Frontal cortex (tissue), 4 donors: ENCODE results near the gene CLEC10A. TPM values are rescaled to one million over a fixed set of nuclear protein-coding genes. Genes with fewer than 3 reads are reported as not detected.

Experiments used
- DNase-seq, 2 donors: peaks; one replicate each; pipeline ENCODE4 v3.0.0; 2012; ENCODE audit warnings: low spot score in 2 of 2
- FAIRE-seq: peaks from 2 replicates; lab custom pipeline; 2012; peaks lifted over from hg19 to GRCh38; lab: Jason Lieb, UNC
- small RNA-seq: library from RNA; depleted of rRNA; stranded (forward); fragments of <200 nt; gene quantifications from one replicate; pipeline ENCODE3, GENCODE V24; 2014
- total RNA-seq: library from RNA; depleted of rRNA; stranded (reverse); fragments of >200 nt; gene quantifications from one replicate; pipeline ENCODE4 v1.2.3, GENCODE V29; 2014
- donor health status: control.
- donor health status: control.
- donor health status: control.

The CLEC10A gene
- total RNA-seq, 1 donor from 2014 or later: not detected

GRCh38 chr17:7043497-7044198, 36.4 kb downstream of the CLEC10A start, which contains the start of gene SLC16A11:
TSS of gene SLC16A11 (minus strand) at chr17:7044092. CDS start at chr17:7043513, 579 bp downstream.
- peak in 1 of 2 donors; percentile 34 for DNase-seq
- no peak for FAIRE-seq

GRCh38 chr17:7043182-7043496, 36.9 kb downstream of the CLEC10A start:
- DNase-seq: peak in 1 of 2 donors; percentile 22
- no peak for FAIRE-seq

GRCh38 chr17:7042501-7043181, 37.4 kb downstream of the CLEC10A start:
- DNase-seq: peak in 1 of 2 donors; percentile 35
- FAIRE-seq: no peak

GRCh38 chr17:7041607-7042500, 38.2 kb downstream of the CLEC10A start:
- FAIRE-seq (no peak), DNase-seq (peak in 1 of 2 donors; percentile 40)

GRCh38 chr17:7039832-7040231, 40.2 kb downstream of the CLEC10A start:
- DNase-seq (peak in 1 of 2 donors; percentile 15), FAIRE-seq (no peak)

- FAIRE-seq: no peak
- DNase-seq: no peak
Observed at GRCh38 chr17:7038025-7038862, 41.8 kb downstream of the CLEC10A start.

- peak; percentile 82 to 97 for DNase-seq
- no peak for FAIRE-seq
Observed at GRCh38 chr17:7035591-7036368, 44.3 kb downstream of the CLEC10A start, which contains the start of gene SLC16A13. TSS of gene SLC16A13 (plus strand) at chr17:7036015. CDS start at chr17:7036383, 368 bp downstream.

GRCh38 chr17:7034955-7035590, 45.0 kb downstream of the CLEC10A start:
- FAIRE-seq (no peak), DNase-seq (no peak)

GRCh38 chr17:7029659-7030058, 50.4 kb downstream of the CLEC10A start:
- no peak for DNase-seq
- no peak for FAIRE-seq

GRCh38 chr17:7029096-7029495, 51.0 kb downstream of the CLEC10A start:
- DNase-seq (no peak), FAIRE-seq (no peak)

- FAIRE-seq: no peak
- DNase-seq: no peak
Observed at GRCh38 chr17:7027335-7027734, 52.7 kb downstream of the CLEC10A start.

GRCh38 chr17:7026471-7027115, 53.5 kb downstream of the CLEC10A start:
- FAIRE-seq: no peak
- no peak for DNase-seq

GRCh38 chr17:7025245-7025644, 54.8 kb downstream of the CLEC10A start:
- no peak for FAIRE-seq

More at GRCh38 chr17:7025245-7025644, 54.8 kb downstream of the CLEC10A start:
- no peak for DNase-seq

Small RNAs within 50 kb of the gene (small RNA-seq; reads per million reads assigned to genes)
- not detected for gene AC120057.1

Other genes starting within 250 kb of the CLEC10A start
- 0.41 TPM for gene TEKT1, start 248.5 kb downstream of the CLEC10A start, total RNA-seq
- gene ALOX12, start 84.2 kb downstream of the CLEC10A start, total RNA-seq: under 0.01 TPM
- 13.5 TPM for gene RNASEK, start 67.6 kb downstream of the CLEC10A start, total RNA-seq
- gene BCL6B, start 57.2 kb downstream of the CLEC10A start, total RNA-seq: 2.0 TPM
- 0.82 TPM for gene SLC16A13, start 44.2 kb downstream of the CLEC10A start, total RNA-seq
- not detected for gene SLC16A11, start 36.2 kb downstream of the CLEC10A start, total RNA-seq
- gene ASGR2, start 34.6 kb upstream of the CLEC10A start, total RNA-seq: not detected
- gene ASGR1, start 99.1 kb upstream of the CLEC10A start, total RNA-seq: 18.8 TPM
- 111 TPM for gene DLG4, start 139.6 kb upstream of the CLEC10A start, total RNA-seq
- 65.6 TPM for gene ACADVL, start 139.7 kb upstream of the CLEC10A start, total RNA-seq
- gene DVL2, start 154.3 kb upstream of the CLEC10A start, total RNA-seq: 53.4 TPM
- gene PHF23, start 159.2 kb upstream of the CLEC10A start, total RNA-seq: 34.6 TPM
- gene GABARAP, start 162.2 kb upstream of the CLEC10A start, total RNA-seq: 108 TPM
- 18.8 TPM for gene CTDNEP1, start 171.5 kb upstream of the CLEC10A start, total RNA-seq
- 26.9 TPM for gene ELP5, start 172.0 kb upstream of the CLEC10A start, total RNA-seq
- 0.82 TPM for gene CLDN7, start 182.2 kb upstream of the CLEC10A start, total RNA-seq
- gene SLC2A4, start 201.5 kb upstream of the CLEC10A start, total RNA-seq: under 0.01 TPM
- 1.2 TPM for gene YBX2, start 214.4 kb upstream of the CLEC10A start, total RNA-seq
- gene EIF5A, start 227.4 kb upstream of the CLEC10A start, total RNA-seq: 208 TPM
- 35.5 TPM for gene GPS2, start 235.1 kb upstream of the CLEC10A start, total RNA-seq
- gene NEURL4, start 249.1 kb upstream of the CLEC10A start, total RNA-seq: 44.8 TPM